ENCODE measurements around the gene PISD. TPM values are rescaled to one million over a fixed set of nuclear protein-coding genes. Genes with fewer than 3 reads are reported as not detected.
"Not testable (repeated sequence)": the region's sequence is repeated elsewhere in the genome, so short reads cannot be mapped to it uniquely, and the experiment has no call there.

Gene PISD
- polyA plus RNA-seq, 10 donors: 13.6 to 26.0 (median 17.3) TPM

DNA sequence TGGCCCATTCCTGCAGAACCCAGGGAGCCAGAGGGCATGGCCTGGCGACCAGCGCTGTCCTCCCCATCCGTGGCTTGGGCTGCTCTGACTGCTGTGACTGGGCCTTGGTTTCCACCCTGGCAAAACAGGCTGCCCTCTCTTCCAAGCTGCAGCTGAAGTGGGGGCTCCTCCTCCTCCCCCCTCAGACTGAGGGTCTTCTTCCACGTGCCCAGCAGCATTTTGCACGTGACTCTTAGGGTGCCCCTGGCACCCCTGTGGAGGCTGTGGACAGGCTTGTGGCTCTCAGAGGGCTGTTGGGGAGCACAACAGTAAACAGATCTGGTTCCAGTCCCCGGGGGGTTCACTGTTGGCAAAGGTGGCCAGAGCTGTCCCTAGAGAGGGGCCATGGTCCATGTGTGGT lies 51.4 kb downstream of the PISD start:
- DNase-seq: no peak

DNA sequence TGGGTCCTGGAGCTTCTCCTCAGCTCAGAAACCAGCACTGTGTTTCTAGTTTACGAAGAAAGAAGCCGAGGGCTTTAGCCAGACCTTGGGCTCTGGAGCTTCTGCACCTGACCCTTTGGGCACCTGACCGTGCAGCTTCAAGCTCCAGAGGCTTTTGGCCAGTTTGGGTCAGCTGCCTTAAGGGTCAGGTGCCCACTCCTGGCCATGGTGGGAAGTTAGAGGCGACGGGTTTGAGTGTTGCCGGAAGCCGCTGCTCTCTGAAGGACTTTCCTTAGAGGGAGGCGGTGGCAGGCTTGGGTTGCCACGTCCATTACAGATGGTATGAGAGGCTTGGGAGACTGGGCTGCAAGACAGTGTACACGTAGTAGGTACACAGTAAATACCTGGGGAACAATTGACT lies 52.3 kb downstream of the PISD start:
- DNase-seq: no peak

DNA sequence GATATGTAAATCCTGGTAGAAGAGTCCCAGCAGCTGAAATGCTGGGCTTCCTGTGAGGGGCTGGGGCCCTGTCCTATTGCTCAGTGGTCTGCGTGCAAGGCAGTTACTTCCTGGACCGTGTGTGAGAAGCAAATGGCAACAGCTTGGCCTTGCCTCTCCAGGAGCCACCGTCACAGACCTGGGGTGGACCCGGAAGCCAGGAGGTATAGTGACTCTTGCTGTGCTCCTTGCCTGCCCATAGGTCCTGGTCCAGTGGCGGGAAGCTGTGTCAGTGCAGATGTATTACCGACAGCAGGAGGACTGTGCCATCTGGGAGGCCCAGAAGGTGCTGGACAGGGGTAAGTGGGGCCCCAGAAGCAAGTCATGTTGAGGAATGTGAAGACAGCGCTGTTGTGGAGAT lies 54.3 kb downstream of the PISD start:
- no peak for DNase-seq

DNA sequence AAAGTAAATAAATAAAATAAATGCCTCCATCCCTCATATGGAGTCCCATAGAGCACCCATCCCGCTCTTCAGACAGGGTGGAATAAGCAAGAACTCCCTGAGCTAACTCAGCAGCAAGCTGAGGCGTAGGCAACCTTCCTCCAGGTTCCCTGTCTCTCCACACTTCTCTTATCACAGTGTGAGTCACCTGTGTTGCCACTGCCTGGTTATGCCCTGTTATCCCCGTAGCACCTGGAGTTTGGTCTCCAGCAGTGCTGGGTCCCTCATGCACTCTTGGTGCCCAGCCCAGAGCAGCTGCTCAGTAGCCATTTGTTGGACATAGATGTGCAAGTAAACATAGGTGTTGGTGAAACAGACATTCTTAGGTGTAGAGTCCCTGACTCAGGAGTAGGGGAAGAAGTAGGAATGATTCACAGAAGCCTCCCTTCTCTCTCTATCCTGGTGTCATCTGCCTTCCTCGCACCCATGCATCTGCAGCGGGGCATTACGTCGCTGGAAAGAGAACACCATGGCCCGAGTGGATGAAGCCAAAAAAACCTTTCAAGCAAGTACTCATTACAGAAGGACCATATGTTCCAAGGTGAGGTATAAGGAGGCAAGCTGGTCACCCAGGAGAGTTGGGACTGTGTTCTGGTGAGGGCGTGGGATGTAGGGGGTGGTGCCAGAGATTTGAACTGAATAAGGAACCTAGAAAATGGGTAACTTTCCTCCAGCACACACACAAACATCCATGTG lies 56.0 kb downstream of the PISD start:
- no peak for DNase-seq

DNA sequence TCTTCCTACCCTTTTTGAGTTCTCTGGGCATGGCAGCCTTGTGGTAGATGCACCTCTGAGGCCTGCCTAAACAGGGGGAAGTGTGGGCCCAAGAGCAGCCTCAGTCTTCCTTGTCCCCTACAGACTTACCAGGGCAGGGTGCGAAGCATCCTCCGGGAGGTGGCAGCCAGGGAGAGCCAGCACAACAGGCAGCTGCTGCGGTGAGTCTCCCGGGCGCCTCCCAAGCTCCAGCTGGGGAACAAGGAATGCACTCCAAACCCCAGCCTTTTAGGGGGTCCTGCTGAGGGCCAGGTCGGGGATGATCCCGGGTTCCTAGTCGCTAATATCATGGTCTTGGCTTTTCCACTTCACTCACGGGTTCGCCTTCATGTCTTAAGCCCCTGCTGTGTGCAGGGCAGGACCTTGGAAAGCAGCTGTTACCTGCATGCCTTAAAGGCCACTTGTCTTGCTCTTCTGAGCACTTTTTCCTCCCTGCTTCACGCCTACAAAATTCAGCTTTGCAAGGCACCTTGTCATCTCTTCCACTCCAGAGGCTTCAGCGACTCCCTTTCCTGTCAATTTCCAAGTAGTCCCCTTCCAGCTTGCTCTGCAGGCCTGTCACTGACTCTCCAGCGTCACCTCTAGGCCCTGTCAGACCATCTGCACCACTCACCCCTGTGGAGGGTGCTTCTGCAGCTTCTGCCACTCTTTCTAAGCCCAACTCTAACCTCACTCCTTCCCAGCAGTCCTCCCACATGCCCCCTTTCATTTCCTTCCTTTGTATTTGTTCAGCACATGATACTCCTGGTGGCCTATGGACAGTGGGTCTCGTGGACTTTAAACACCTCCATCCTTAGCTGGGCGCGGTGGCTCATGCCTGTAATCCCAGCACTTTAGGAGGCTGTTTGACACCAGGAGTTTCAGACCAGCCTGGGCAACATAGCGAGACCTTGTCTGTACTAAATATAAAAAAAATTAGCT lies 57.0 kb downstream of the PISD start:
- DNase-seq: no peak

DNA sequence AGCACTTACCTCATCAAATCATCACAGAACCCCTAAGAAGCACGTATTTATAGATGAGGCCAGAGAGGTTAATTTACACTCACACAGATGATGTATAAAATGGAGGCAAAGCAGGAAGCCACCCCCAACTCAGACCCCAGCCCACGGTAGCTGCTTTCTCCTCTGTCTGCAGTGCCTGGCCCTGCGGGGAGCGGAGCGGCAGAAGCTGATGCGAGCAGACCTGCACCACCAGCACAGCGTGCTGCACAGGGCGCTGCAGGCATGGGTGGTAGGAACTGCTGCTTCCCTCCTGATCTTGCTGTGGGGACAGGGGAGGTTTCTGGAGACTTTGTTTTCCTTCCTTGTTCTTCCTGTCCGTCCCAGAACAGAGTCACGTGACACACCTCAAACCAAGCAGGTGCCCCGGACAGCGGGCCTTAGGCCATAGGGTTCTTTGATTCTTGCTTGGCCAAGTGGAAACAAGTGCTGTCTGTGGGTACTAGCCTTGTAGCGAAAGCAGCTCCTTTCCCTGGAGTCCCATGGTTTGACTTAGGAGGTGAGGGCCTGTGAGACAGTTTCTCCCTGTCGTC lies 57.8 kb downstream of the PISD start:
- DNase-seq: no peak

DNA sequence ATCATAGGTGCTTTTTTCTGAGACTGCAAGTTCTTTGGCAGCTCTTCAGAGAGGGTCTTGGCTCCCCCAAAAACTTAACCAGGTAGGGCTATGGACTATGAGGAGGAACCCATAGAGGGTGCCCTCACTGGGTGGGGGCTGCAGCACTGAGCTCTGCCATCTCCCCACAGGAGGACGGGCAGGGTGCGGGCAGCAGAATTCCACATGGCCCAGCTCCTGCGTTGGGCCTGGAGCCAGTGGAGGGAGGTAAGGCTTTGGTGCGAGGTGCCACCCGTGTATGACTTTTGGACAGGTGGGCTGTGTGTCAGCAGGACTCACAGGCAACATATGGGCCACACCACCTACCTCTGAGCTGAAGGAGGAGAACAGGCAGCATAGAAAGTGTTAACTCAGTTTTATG lies 58.4 kb downstream of the PISD start:
- no peak for DNase-seq

DNA sequence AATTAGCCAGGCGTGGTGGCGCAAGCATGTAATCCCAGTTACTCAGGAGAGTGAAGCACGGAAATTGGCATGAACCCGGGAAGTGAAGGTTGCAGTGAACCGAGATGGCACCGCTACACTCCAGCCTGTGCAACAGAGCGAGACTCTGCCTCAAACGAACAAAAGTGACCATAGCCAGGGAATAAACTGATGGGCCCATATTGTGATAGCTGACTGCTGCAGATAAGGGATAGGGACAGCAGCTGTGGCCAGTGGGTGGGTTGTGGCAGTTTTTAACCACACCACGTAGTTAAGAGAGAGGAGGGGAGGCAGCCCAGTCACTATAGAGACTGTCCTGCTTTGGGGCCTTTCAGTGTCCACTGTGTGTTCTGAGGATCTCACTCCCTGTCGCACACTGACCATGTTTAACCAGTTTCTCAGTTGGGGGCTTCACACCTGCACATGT lies 58.9 kb downstream of the PISD start:
- DNase-seq: no peak

DNA sequence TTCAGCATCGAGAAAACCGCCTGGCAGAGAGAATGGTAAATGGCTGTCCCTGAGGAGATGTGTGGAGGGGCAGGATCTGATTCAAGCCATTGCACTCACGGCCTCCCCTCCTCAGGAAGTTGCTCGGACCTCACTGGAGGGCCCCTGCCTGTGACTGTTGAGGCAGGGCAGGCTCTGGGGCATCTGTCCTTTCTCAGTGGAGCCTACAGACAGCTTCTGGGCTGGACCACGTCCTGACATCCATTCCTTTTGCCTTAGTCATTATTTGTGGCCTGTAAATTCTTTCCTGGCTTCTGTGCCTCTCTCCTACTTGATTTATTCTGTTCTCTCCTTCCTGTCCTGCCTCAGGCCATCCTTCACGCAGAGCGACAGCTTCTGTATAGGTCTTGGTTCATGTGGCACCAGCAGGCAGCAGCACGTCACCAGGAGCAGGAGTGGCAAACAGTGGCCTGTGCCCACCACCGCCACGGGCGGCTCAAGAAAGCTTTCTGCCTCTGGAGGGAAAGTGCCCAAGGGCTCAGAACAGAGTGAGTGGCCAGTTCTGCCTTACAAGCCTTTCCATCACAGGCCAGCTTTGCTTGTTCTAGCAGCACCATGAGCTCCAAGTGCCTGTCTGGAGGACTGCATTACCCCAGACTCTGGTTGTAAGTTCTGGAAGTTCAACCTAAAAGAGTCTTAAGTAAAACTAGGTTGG lies 59.6 kb downstream of the PISD start:
- DNase-seq: peak in 1 of 3 donors; percentile 56

DNA sequence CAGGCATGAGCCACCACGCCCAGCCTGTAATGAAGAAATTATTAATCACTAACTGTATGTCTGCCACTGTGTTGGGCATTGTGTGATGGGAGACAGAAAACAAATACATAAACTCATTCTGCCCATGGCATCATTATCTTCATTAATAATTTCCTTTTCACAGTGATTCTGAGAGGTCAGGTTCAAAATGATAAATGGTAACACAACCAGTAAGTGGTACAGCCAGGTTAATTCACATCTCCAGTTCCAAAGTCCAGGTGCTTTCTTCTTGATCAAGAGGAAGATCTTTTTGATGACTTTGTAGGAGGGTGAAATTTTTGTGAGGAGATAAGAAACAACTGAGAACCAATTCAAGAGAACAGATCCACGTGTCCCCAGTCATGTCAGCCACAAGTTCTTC lies 66.7 kb downstream of the PISD start:
- no peak for DNase-seq

DNA sequence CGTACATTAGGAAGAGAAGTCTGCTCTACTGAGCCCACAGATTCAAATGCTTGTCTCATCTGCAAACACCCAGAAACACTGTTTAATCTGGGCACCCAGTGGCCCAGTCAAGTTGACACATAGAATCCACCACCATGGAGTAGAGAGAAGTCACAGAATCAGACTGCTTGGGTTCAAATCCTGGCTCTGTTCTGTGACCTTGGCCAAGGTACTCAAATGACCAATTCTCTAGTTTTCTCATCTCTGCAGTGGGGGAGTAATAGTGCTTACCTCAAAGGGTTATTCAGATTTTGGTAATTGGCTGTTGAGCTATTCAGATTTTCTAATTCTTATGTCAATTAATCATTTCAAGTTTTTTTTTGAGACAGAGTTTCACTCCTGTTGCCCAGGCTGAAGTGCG lies 71.9 kb downstream of the PISD start:
- DNase-seq: not testable (repeated sequence)

DNA sequence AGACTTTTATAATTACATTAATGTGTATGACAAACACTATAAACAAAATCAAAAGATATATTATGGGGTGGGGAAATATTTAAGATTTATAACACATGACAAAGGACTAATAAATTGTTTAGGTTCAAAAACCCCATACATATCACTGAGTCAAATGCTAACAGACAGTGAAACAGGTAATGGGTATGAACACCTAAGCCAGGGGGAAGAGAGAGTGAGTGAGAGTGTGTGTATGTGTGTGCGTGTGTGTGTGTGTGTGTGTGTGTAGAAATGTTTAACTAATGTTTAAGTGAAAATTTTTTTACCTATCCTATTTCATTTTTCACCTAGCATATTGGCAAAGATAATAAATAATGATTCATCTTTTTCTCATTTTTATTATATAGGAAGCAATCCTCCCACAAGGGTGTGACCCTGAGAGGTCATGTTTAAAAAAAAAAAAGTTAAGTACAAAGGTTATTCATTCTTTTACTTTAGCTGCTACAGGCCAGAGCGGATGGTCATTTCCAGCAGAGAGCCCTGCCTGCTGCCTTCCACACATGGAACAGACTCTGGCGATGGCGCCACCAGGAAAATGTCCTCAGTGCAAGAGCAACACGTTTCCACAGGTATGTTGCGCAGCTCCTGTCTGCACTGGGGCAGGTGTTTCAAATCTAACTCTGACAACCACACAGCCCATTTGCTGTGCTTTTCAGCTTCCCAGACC lies 72.9 kb downstream of the PISD start:
- no peak for DNase-seq

DNA sequence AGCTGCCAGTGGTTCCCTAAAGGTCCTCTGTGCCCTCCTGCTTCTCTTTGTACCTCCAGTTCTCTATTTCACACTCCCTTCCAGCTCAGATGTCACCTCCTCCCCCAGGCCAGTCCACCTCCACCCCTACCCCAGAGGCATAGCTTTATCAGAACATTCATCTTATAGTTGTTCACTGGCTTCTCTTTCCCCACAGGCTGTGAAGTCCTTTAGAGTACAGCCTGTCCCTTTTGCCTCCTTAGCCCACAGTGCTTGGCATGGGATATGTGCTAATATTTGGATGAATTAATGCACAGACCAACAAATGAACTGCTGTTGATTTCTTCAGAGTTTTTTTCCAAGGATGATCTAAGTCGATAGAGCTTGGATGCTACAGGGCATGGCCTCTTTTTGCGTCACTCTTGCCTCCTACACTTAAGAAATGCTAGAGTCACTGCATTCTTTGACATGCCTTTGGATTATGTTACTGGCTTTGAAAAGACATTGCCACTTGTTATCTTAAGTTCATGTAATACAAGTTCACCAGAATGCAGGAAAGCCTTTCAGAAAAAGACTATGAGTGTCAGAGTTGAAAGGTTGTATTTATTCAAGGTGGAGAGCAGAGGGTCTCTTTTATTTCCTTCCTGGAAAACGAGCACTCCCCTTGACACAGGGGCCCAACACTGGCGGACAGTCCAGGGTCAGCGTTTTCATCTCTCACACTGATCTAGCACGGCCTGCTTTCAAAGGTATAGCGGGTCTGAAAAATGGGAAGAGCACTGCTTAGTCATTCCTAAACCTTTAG lies 75.7 kb downstream of the PISD start:
- DNase-seq: no peak

DNA sequence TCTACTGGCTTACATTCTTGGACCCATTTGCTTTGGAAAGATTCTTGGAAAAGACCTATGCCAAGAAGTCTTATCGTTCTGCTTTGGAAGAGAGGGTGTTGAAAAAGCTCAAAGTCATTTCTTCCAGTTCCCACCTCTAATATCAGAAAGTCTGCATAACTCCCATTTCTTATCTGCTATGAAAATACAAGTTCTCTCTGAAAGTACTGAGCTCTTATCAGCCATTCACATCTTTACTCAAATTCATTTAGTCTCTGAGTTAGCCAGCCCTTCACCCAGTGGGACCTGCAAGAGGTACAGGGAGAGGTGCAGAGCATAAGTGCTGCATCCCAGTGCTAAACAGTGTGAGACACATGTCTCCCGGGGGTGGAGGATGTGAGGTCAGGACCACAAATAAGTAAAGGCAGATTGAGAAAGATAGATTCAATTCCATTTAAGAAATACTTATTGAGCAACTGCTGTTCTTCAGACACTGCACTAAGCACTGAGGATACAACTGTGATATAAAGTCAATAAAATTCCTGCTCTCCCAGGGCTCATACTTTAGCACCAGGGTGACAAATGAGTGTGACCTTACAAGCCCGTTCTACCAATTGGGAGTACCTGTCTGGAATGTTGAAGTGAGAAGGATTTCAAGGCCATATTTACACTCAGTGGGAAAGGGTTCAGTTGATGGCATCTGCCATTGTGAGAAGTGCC lies 76.7 kb downstream of the PISD start:
- no peak for DNase-seq

DNA sequence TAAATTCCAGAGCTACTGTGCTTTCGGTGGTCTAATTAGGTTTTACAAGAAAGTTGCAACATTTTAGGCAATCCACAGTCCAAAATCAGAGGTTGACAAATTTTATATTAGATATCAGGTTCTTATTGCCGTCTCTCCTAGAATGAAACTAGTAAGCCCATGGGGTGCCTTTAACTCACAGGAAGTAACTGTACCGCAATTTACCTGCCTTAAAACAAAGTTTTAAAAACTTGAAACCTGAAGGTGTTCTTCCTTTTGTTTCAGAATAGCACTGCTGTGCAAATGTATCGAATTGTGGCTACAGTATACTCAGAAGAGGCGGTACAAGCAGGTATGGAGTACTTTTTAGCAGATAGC lies 77.2 kb downstream of the PISD start:
- DNase-seq: no peak

DNA sequence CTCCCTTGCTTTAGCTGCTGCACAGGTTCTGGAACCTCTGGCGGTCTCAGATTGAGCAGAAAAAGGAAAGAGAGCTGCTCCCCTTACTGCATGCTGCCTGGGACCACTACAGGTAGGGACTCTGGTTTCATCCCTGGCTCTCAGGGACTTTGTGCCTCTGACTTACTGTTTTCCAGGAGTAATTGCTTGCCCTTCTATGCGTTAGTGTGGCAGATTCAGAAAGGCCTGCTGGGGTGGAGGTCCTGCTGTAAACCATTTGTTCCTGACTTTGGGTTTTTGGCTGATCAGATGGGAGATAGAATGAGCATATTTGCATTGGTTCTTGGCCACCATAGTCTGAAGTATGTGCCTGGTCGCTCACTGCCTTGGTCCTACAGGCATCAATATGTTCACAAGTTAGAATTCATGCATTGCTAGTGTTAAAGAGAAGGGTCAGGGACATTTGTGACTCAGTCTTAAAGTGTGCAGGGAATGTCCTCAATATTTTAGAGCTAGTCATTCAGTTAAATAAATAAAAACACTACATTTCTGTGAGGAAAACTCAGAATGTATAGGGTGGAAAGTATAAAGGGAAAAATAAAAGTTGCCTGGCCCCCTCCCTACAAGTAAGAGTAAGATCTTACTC lies 78.0 kb downstream of the PISD start:
- peak in 1 of 3 donors; percentile 20 for DNase-seq

DNA sequence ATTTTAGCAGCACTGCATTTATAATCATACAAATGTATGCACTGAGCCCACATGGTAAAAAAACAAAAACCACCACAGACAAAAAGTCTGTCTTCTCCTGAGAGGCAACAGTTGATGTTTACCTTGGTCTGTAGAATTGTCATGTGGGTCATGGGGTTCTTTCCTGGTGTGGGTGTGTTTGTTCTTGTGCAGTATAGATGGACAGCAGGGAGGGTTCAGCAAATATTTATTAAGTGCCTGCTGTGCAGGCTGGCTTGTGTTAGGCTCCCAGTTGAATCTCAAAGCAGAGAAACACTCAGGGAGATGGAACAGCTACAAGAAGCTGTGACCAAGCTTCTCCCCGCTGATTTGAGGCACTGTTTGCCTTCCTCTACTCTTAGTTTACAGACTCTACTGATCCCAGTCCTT lies 82.2 kb downstream of the PISD start:
- no peak for DNase-seq

DNA sequence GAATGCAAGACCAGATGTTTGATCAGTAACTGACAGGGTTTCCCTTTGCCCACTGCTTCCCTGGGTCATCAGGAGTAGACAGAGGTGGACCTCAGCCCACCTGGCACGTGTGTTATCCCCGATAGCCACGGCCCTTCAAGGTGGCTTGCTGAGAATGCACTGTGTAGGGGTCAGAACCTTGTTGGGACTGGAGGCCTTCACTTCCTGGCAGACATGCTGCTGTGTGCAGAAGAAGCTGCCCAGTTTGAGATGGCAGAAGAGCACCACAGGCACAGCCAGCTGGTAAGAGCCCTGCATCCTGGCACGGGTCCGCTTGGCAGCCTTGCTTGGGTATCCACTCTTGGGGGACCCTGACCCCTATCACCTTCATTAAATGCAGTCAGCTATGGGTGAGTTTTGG lies 83.8 kb downstream of the PISD start:
- no peak for DNase-seq

DNA sequence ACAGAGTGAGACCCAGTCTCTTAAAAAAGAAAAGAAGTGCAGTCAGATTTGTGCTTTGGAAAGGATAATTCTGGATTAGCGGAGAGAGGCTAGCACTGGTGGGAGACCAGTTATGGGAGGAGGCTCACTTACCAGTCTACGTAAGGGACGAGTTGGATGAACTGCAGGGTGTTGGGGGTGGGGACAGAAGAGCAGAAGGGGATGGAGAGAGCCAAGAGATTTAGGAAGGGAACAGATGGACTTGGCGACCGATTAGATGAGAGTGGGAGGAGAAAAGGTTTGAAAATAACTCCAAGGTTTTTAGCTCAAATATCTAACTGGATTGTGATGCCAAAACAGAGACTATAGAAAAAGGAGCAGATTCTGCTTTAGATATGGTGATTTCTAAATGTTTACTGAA lies 84.3 kb downstream of the PISD start:
- DNase-seq: no peak

DNA sequence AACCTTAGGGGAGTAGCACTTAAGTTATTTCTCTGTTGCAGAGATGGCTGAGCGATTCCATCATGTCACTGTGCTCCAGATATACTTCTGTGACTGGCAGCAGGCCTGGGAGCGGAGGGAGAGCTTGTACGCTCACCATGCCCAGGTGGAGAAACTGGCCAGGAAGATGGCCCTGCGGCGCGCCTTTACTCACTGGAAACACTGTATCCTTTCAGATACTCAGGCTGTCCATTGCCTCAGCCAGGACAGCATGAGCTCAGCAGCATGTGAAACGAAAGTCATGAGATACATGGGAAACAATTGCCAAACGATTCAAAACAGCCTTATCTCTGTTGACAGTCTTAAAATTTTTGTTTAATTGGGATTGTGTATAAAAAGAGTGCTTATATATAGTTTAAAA lies 86.8 kb downstream of the PISD start:
- no peak for DNase-seq

Measured in muscle of back (tissue), 11 donors.